Activated CD8-positive, alpha-beta memory T cell treated with anti-CD3 and anti-CD28 coated beads, Interleukin-2, amount 10 ng/mL, durations not matched to agents 7 days and 5 days (primary cell): Measurements from ENCODE around the gene PPARG. TPM values are rescaled to one million over a fixed set of nuclear protein-coding genes. Genes with fewer than 3 reads are reported as not detected.

Source experiments
- ATAC-seq: fragments of 150-1000 bp; cut with Tn5 transposase; one replicate; pipeline ENCODE4 v1.10.0; 2021; ENCODE audit warnings: moderate library complexity
- CTCF ChIA-PET: fragments of 350-600 bp; sonication (Branson Sonifier 250); formaldehyde crosslinking; loops from one replicate; lab custom pipeline; 2021; ENCODE audit warnings: antibody characterized with exemption; lab: Charles Lee
- DNase-seq: peaks from one replicate; pipeline ENCODE4 v3.0.0-alpha.2; 2020
- H3K27ac Mint-ChIP-seq: one replicate; pipeline ENCODE4 v1.8.0; 2021; ENCODE audit warnings: mild to moderate bottlenecking, mixed read lengths
- H3K27me3 Mint-ChIP-seq: one replicate; pipeline ENCODE4 v1.8.0; 2021; ENCODE audit warnings: mixed read lengths
- H3K36me3 Mint-ChIP-seq: one replicate; pipeline ENCODE4 v1.8.0; 2021; ENCODE audit warnings: mild to moderate bottlenecking, mixed read lengths
- H3K4me1 Mint-ChIP-seq: one replicate; pipeline ENCODE4 v1.8.0; 2021; ENCODE audit warnings: mixed read lengths
- H3K4me3 Mint-ChIP-seq: one replicate; pipeline ENCODE4 v1.8.0; 2021; ENCODE audit warnings: mild to moderate bottlenecking, moderate library complexity, mixed read lengths
- H3K9me3 Mint-ChIP-seq: one replicate; pipeline ENCODE4 v1.8.0; 2022; ENCODE audit warnings: low read depth, mixed read lengths
- total RNA-seq, 2 experiments: library from RNA; stranded (reverse); gene quantifications; one replicate each; pipeline ENCODE4 v1.2.3, GENCODE V29; 2021

The PPARG gene
- total RNA-seq, 2 experiments from 2014 or later: 0.18 to 2.8 TPM

DNA sequence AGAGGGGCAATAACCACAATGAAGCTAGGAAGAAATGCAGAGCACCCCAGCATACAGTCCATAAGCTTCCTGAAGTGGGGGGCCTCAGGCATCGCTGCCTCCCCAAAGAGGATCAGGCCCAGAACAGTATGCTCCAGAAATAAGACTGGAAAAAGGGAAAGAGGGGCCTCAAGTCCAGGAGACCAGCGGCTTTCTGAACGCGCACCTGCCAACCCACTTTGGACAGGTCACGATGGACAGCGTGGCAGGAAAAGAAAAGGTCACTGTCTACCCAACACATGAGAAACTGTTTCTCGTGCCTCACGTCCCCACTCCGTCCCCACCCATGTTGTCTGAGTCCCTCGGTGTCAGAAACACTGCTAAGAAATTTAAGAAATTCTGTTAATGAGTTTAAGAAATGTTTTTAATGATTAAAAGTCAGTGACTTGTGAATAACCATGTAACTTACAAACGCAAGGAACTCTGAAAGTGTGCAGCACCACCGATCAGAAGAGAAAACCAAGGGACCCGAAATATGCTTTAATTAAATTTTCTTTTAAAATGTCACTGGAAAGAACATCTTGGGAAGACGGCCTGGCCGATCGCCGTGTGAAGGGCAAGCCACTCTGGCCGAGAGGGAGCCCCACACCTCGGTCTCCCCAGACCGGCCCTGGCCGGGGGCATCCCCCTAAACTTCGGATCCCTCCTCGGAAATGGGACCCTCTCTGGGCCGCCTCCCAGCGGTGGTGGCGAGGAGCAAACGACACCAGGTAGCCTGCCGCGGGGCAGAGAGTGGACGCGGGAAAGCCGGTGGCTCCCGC lies 1.7 kb upstream of the PPARG start:
- Mint-ChIP-seq H3K4me1 (peaks cover 2% of the 10 kb centered on the region), H3K4me3 (no peak overlapping the region), H3K27ac (no peak overlapping the region), H3K27me3 (peaks cover 68% of the 10 kb centered on the region), H3K9me3 (no peaks in the 10 kb centered on the region), H3K36me3 (peaks cover 1% of the 10 kb centered on the region)
- DNase-seq (no peak), ATAC-seq (no peak)
- CTCF ChIA-PET: no interaction called here

DNA sequence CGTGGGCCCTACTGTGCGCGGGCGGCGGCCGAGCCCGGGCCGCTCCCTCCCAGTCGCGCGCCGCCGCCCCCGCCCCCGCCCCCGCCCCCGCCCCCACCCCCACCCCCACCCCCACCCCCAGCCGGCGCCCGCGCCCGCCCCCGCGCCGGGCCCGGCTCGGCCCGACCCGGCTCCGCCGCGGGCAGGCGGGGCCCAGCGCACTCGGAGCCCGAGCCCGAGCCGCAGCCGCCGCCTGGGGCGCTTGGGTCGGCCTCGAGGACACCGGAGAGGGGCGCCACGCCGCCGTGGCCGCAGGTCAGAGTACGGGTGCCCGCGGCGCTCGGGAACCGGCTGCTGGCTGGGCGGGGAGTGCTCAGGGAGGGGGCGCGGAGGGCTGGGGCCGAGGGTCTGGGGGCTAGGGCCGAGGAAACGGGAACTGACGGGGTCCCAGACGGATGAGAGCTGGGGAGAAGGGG lies 1.1 kb upstream of the PPARG start:
- DNase-seq (no peak), ATAC-seq (peak; percentile 36)
- H3K36me3 Mint-ChIP-seq: peaks cover 1% of the 10 kb centered on the region
- H3K4me1 Mint-ChIP-seq: peaks cover 2% of the 10 kb centered on the region
- peaks cover 73% of the 10 kb centered on the region for H3K27me3 Mint-ChIP-seq
- CTCF ChIA-PET: no interaction called here
- no peak overlapping the region for H3K4me3 Mint-ChIP-seq
- no peaks in the 10 kb centered on the region for H3K9me3 Mint-ChIP-seq
- H3K27ac Mint-ChIP-seq: no peak overlapping the region

DNA sequence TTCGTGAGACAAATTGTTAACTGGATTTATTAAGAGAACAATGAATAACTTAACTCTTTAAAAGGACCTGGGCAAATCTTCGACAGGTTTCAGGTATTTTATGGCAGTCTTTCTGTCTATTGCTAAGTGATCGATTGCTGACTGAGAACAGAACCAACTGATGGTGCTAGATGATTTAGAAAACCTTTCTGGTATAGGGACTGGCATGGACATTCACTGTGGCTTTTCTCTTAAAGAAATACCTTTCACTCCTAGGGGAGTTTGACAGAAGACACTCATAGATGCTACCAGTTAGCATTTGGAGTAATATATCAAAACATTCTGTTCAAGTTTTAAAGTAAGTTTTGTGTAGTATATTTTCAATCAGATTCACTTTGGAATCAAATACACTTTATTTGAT lies 654 bp downstream of the PPARG start:
- no peak overlapping the region for H3K27ac Mint-ChIP-seq
- H3K9me3 Mint-ChIP-seq: no peaks in the 10 kb centered on the region
- H3K36me3 Mint-ChIP-seq: peaks cover 1% of the 10 kb centered on the region
- no peak overlapping the region for H3K4me3 Mint-ChIP-seq
- no peak for ATAC-seq
- no peak for DNase-seq
- CTCF ChIA-PET: no interaction called here
- peaks cover 72% of the 10 kb centered on the region for H3K27me3 Mint-ChIP-seq
- H3K4me1 Mint-ChIP-seq: peaks cover 2% of the 10 kb centered on the region

DNA sequence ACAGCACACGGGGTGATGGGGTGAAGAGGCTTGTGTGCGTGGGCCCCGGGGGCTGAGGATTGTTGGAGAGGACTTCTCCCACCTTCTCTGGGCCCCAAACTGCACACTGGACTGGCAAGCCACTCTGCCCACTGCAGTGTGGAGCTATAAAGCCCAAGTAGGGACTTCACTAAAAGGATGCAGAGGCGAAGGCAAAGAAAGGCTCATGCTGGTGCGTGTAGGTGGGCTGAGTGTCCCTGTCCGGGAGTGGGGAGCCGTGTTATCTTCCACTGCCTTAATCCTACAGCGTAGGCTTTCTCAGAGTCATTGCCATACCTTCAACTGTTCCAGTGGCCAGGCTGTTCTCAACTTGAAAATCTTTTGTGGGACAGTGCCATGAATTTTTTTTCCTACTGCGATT lies 3.9 kb downstream of the PPARG start:
- ATAC-seq (no peak), DNase-seq (no peak)
- no peaks in the 10 kb centered on the region for H3K9me3 Mint-ChIP-seq
- CTCF ChIA-PET: no interaction called here
- H3K36me3 Mint-ChIP-seq: no peaks in the 10 kb centered on the region
- H3K27me3 Mint-ChIP-seq: peaks cover 51% of the 10 kb centered on the region
- no peaks in the 10 kb centered on the region for H3K4me1 Mint-ChIP-seq
- H3K4me3 Mint-ChIP-seq: no peak overlapping the region
- no peak overlapping the region for H3K27ac Mint-ChIP-seq

DNA sequence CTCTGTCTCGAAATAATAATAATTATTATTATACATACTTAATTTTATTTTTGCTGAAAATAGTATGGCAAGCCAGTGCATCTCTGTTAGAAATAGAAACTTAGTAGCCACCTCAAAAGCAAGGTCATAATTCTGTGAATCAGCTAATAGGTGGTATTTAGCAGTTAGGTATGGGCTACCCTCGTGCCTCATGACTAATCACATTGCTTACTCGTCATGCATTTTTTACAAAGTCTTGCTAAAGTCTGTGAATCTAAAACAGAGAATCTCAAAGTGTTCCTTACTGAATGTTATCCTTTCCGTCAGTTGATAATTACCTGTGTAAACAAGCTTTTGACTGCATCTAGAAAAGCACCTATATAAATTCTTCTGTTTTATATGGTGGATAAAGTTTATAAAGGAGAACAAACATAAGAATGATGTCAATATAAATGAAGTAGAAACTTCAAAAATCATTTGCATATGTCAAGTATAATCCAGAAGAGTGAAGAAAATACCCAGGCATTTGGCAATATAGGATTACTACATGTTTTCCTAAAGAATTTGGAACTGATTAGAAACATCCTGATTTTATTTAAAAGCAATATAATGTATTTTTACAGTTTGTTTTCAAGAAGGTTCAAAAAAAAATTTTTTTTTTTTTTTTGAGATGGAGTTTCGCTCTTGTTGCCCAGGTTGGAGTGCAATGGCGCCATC lies 6.2 kb downstream of the PPARG start:
- no peak for ATAC-seq
- Mint-ChIP-seq H3K36me3 (no peaks in the 10 kb centered on the region), H3K27ac (no peak overlapping the region), H3K4me1 (no peaks in the 10 kb centered on the region), H3K4me3 (no peak overlapping the region), H3K9me3 (no peaks in the 10 kb centered on the region), H3K27me3 (peaks cover 36% of the 10 kb centered on the region)
- CTCF ChIA-PET: no interaction called here
- DNase-seq: no peak

DNA sequence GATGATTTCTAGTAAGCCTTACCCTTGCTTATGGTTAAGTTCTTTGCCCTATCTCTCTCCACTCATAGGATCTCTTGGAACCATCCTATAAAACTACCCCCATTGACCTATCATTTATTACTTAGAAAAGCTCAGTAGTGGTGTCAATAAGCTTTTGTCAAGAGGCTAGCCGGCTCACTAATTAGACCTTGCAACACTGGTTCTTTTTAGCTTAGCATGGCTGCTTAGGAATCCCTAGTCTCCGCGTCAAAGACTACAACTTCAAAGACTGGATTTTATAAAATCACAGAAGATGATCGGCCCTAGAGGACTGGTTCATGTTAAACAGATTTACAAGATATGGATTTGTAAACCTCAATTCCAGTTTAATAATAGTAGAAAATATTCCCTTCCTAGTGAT lies 7.6 kb downstream of the PPARG start:
- Mint-ChIP-seq H3K4me3 (no peak overlapping the region), H3K27me3 (peaks cover 40% of the 10 kb centered on the region), H3K27ac (no peak overlapping the region), H3K36me3 (no peaks in the 10 kb centered on the region), H3K4me1 (no peaks in the 10 kb centered on the region), H3K9me3 (no peaks in the 10 kb centered on the region)
- CTCF ChIA-PET: no interaction called here
- no peak for ATAC-seq
- no peak for DNase-seq

DNA sequence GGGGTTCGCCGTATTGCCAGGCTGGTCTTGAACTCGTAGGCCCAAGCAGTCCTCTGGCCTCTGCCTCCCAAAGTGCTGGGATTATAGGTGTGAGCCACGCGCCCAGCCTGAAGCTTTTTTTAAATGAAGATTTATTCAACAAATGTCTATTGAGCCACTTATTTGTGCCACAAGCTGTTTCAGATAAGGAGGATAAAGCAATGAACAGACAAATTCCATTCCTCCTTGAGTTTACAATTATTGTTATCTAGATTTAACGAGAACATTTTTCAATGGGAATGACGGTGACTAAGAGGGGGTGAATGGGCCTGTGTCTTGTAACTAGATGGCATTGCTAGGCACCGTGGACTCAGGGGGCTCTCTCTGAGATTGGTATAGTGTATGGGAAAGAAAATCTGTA lies 10.2 kb downstream of the PPARG start:
- DNase-seq (no peak), ATAC-seq (no peak)
- Mint-ChIP-seq H3K9me3 (no peaks in the 10 kb centered on the region), H3K27me3 (peaks cover 31% of the 10 kb centered on the region), H3K4me3 (no peak overlapping the region), H3K36me3 (no peaks in the 10 kb centered on the region), H3K4me1 (no peaks in the 10 kb centered on the region), H3K27ac (no peak overlapping the region)
- CTCF ChIA-PET: no interaction called here

DNA sequence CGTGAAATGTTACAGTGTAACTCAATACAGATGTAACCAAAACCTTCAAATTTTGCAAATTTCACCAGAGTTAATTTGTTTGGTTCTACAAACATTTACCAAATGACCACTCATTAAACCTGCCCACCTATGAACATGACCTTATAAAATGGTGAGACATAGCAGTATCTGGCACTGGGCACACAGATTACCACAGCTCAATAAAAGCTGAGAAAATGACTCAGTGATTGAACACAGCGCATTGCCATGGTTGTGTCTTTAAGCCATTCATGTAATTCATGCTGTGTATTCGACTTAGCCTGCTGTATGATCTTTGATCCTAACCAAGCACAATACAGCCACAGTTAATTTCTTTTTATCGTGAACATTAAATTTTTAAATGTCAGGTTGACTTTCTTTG lies 11.3 kb downstream of the PPARG start:
- H3K36me3 Mint-ChIP-seq: no peaks in the 10 kb centered on the region
- ATAC-seq (no peak), DNase-seq (no peak)
- no peaks in the 10 kb centered on the region for H3K4me1 Mint-ChIP-seq
- H3K4me3 Mint-ChIP-seq: no peak overlapping the region
- no peak overlapping the region for H3K27ac Mint-ChIP-seq
- no peaks in the 10 kb centered on the region for H3K9me3 Mint-ChIP-seq
- CTCF ChIA-PET: no interaction called here
- peaks cover 36% of the 10 kb centered on the region for H3K27me3 Mint-ChIP-seq

DNA sequence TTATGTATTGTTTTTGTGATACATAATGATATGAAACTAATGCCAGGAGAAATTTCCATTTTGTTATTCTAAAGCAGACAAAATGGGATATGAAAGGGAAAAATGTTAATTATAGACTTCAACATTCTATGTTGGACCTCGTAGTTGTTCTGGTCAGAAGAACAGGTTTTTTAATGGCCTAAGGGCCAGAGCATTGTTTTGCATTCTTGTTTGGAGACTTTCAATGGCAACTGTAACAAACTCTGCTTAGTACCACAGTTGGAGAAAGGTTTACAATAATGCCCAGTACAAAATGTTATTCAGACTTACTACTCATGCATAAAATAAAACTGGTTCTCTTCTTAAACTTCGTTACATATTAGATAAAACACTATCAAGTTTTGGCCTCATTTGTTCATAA lies 12.2 kb downstream of the PPARG start:
- no peaks in the 10 kb centered on the region for H3K4me1 Mint-ChIP-seq
- no peaks in the 10 kb centered on the region for H3K9me3 Mint-ChIP-seq
- CTCF ChIA-PET: no interaction called here
- H3K36me3 Mint-ChIP-seq: no peaks in the 10 kb centered on the region
- no peak overlapping the region for H3K4me3 Mint-ChIP-seq
- ATAC-seq: no peak
- H3K27ac Mint-ChIP-seq: no peak overlapping the region
- peaks cover 41% of the 10 kb centered on the region for H3K27me3 Mint-ChIP-seq
- DNase-seq: no peak

DNA sequence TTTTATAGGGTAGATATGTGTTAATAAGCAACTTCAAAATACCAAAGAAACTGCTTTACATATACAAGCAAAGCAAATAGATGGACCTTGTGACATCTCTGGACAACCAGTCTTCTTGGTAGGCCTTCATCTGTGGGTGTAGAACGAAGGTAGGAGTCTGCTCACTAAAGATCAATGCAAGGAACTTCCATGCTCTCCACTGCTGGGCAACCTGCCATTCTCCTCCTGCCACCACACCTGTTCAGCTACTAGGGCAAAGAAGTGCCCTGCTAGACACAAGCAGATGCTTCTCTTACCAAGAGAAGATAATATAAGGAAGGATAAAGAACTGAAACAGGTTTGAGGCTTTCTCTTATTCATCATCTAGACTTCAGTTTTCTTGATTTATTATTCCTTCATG lies 12.6 kb downstream of the PPARG start:
- Mint-ChIP-seq H3K9me3 (no peaks in the 10 kb centered on the region), H3K36me3 (no peaks in the 10 kb centered on the region), H3K27me3 (peaks cover 38% of the 10 kb centered on the region), H3K4me1 (no peaks in the 10 kb centered on the region), H3K4me3 (no peak overlapping the region), H3K27ac (no peak overlapping the region)
- no peak for ATAC-seq
- DNase-seq: no peak
- CTCF ChIA-PET: no interaction called here

DNA sequence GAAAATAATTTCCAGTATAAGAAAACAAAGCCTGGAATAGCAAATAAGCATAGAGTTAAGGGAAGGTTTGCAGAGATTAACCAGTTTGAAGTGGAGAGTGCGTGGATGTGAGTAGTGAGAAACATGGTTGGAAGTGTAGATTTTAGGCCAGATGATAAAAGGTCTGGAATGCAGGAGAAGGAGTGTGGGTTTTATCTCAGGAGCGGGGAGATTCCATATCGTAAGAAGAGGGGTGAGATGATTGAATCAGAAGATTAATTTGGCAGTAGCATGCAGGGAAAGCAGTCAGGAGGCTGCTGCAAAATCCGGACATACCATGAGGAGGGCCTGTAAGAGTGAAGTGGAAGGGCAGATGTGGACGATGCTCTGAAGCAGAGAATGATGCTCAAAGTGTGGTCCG lies 13.7 kb downstream of the PPARG start:
- H3K4me1 Mint-ChIP-seq: no peaks in the 10 kb centered on the region
- no peak for ATAC-seq
- CTCF ChIA-PET: no interaction called here
- no peaks in the 10 kb centered on the region for H3K9me3 Mint-ChIP-seq
- H3K27ac Mint-ChIP-seq: no peak overlapping the region
- no peaks in the 10 kb centered on the region for H3K36me3 Mint-ChIP-seq
- DNase-seq: no peak
- H3K4me3 Mint-ChIP-seq: no peak overlapping the region
- peaks cover 39% of the 10 kb centered on the region for H3K27me3 Mint-ChIP-seq

DNA sequence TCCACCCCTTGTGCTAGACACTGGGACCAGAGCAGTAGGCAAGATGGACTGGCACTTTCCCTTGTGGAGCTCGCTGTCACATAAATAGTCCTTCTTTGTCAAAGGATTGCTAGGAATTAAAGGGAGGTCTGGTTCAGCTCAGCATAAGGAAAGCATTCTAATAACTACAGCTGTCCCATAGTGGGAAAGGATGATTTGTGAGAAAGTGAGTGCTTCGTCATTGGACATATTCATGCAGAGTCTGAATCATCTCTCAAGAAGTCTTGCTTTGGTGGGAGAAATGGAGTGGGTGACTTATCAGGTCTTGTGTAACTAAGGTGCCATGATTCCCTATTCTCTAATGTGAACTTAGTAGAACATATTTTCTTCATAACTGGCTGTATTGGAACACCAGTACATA lies 14.7 kb downstream of the PPARG start:
- Mint-ChIP-seq H3K9me3 (no peaks in the 10 kb centered on the region), H3K4me3 (no peak overlapping the region), H3K36me3 (no peaks in the 10 kb centered on the region), H3K27ac (no peak overlapping the region), H3K4me1 (peaks cover under 1% of the 10 kb centered on the region), H3K27me3 (peaks cover 42% of the 10 kb centered on the region)
- ATAC-seq (no peak), DNase-seq (no peak)
- CTCF ChIA-PET: no interaction called here

DNA sequence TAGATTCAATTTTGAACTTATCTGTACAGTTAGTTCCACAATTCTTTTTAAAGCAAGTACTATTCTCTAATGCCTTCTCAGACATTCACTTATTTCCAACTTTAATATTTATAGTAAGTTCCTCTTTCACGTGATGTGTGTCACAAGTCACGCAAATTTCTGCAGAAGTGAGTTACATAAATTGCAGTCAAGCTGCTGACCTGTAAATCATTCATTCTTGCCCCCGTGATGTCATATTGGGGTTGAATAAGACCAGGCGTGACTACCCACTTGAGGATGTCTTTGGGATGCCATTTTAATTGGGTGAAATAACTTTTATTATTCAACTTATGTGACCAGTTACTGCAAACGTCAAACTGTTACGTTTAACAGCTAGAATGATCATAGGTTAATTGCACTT lies 15.1 kb downstream of the PPARG start:
- Mint-ChIP-seq H3K4me3 (no peak overlapping the region), H3K27me3 (peaks cover 42% of the 10 kb centered on the region), H3K36me3 (no peaks in the 10 kb centered on the region), H3K27ac (no peak overlapping the region), H3K9me3 (no peaks in the 10 kb centered on the region), H3K4me1 (peaks cover 3% of the 10 kb centered on the region)
- no peak for ATAC-seq
- DNase-seq: no peak
- CTCF ChIA-PET: no interaction called here

DNA sequence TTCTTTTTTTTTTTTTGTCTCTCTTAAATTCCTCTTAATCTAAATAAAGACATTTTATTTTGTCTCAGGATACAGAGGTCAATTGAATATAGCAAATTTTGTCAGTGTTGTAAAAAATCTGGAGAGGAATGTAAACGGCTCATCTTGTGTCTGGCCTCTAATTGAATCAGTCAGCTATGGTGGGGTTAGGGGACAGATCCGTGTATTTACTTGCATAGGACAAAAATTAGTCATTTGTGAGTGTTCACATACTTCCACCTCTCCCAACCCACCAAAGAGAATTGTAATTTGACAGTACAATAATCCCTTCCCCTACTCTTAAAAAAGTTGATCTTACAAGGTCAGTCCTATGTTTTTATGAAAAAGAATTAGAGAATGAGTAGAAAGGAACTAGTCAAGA lies 18.3 kb downstream of the PPARG start:
- Mint-ChIP-seq H3K27ac (no peak overlapping the region), H3K4me3 (no peak overlapping the region), H3K4me1 (peaks cover 3% of the 10 kb centered on the region), H3K27me3 (peaks cover 33% of the 10 kb centered on the region), H3K9me3 (no peaks in the 10 kb centered on the region), H3K36me3 (no peaks in the 10 kb centered on the region)
- CTCF ChIA-PET: no interaction called here
- ATAC-seq (no peak), DNase-seq (no peak)
